Transverse colon (tissue), 4 donors: ENCODE results near the gene ZNF446. TPM values are rescaled to one million over a fixed set of nuclear protein-coding genes. Genes with fewer than 3 reads are reported as not detected.

Experiments used
- DNase-seq: peaks from one replicate; pipeline ENCODE4 v3.0.0-alpha.2; 2019
- H3K27ac ChIP-seq, 4 donors: fragments of 200-600 bp; sonication (generic); 2 replicates each; pipeline ENCODE4 v1.5.1; 2016 to 2018; ENCODE audit warnings: inconsistent platforms in 4 of 4
- H3K27me3 ChIP-seq: fragments of 200-600 bp; sonication (generic); 2 replicates; pipeline ENCODE4 v1.5.1; 2017; ENCODE audit warnings: inconsistent platforms
- H3K36me3 ChIP-seq, 4 donors: fragments of 200-600 bp; sonication (generic); 2 replicates each; pipeline ENCODE4 v1.5.1; 2017 to 2019; ENCODE audit warnings: inconsistent platforms in 4 of 4
- H3K4me1 ChIP-seq, 4 donors: fragments of 200-600 bp; sonication (generic); 2 replicates each; pipeline ENCODE4 v1.5.1; 2017 to 2020; ENCODE audit warnings: inconsistent platforms in 4 of 4
- H3K4me3 ChIP-seq, 4 donors: fragments of 200-600 bp; sonication (generic); 1 replicate in 1 of 4; 2 replicates in 3 of 4; pipeline versions ENCODE4 v1.5.1 to v1.6.1; 2017 to 2019; ENCODE audit warnings: inconsistent platforms in 4 of 4
- H3K9me3 ChIP-seq, 2 donors: fragments of 200-600 bp; sonication (generic); 2 replicates each; pipeline ENCODE4 v1.5.1; 2017 to 2019; ENCODE audit warnings: inconsistent platforms in 2 of 2
- EP300 ChIP-seq: sonication (generic); formaldehyde crosslinking; IDR thresholded peaks from one replicate; pipeline ENCODE4 v1.6.1; 2017; ENCODE audit warnings: antibody characterized with exemption, low read depth
- POLR2A ChIP-seq: fragments of 450-650 bp; IDR thresholded peaks from one replicate; pipeline ENCODE4 v1.6.1; 2016; ENCODE audit warnings: antibody characterized with exemption, mild to moderate bottlenecking, moderate library complexity
- POLR2AphosphoS5 ChIP-seq, 3 donors: sonication (generic); formaldehyde crosslinking; IDR thresholded peaks; one replicate each; pipeline ENCODE4 v1.6.1; 2016; ENCODE audit warnings: antibody characterized with exemption in 3 of 3
- WGBS, 2 donors: methylation state at CpG; one replicate each; pipeline ENCODE4 v1.1.5; 2018; ENCODE audit warnings: low coverage in 1 of 2; 5-methylcytosine and 5-hydroxymethylcytosine counted together
- in situ Hi-C, 4 donors: fragments of 200-750 bp; cut with MboI; loops; one replicate each; pipeline versions ENCODE4 v1.15.0 to v1.15.1; 2017; ENCODE audit warnings: low sequenced_read_pairs in 3 of 4, low pct_ligation_motif_present in 1 of 4, low pct_unique_long_range_greater_than_20kb in 1 of 4
- intact Hi-C: fragments of 100-400 bp; cut with DNase I; formaldehyde crosslinking; loops from one replicate; pipeline ENCODE4 v1.15.1; 2023; ENCODE audit warnings: low total_unique reads
- small RNA-seq, 4 donors: library from RNA; depleted of rRNA; stranded (forward); fragments of <200 nt; gene quantifications; one replicate each; pipeline ENCODE3, GENCODE V24; 2016
- total RNA-seq, 4 donors: library from RNA; depleted of rRNA; stranded (reverse); fragments of >200 nt; gene quantifications; one replicate each; pipeline ENCODE4 v1.1.0, GENCODE V29; 2016
- TF ChIP-seq, protein P1 (sequence below), 5 experiments: fragments of 200-600 bp in 3 of 5; fragments of 450-650 bp in 2 of 5; sonication (generic) in 3 of 5; IDR thresholded peaks; 1 replicate in 2 of 5; 2 replicates in 3 of 5; pipeline ENCODE4 v1.5.1; 2016 to 2017; ENCODE audit warnings: antibody characterized with exemption in 5 of 5, inconsistent platforms in 3 of 5, mild to moderate bottlenecking in 2 of 5, moderate library complexity in 1 of 5

The ZNF446 gene
- total RNA-seq, 4 donors from 2014 or later, result 2.8 to 54.6 (median 18.1) TPM

- in situ Hi-C loops, result no loop called here
Measured at GRCh38 chr19:58529405-58529804, 53.3 kb downstream of the ZNF446 start.

More at GRCh38 chr19:58529405-58529804, 53.3 kb downstream of the ZNF446 start:
- 68 to 73% methylated on average over 3 of the region's 3 CpGs for WGBS, 2 donors
- DNase-seq, result no peak
- no peak overlapping the region for H3K27ac ChIP-seq
- TF ChIP-seq, protein P1, sequence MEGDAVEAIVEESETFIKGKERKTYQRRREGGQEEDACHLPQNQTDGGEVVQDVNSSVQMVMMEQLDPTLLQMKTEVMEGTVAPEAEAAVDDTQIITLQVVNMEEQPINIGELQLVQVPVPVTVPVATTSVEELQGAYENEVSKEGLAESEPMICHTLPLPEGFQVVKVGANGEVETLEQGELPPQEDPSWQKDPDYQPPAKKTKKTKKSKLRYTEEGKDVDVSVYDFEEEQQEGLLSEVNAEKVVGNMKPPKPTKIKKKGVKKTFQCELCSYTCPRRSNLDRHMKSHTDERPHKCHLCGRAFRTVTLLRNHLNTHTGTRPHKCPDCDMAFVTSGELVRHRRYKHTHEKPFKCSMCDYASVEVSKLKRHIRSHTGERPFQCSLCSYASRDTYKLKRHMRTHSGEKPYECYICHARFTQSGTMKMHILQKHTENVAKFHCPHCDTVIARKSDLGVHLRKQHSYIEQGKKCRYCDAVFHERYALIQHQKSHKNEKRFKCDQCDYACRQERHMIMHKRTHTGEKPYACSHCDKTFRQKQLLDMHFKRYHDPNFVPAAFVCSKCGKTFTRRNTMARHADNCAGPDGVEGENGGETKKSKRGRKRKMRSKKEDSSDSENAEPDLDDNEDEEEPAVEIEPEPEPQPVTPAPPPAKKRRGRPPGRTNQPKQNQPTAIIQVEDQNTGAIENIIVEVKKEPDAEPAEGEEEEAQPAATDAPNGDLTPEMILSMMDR (IDR thresholded peaks at IDR 0.05), result no peak
- TF ChIP-seq POLR2A (no peak), POLR2AphosphoS5 (IDR thresholded peaks at IDR 0.05) (no peak), EP300 (no peak)
- H3K27me3 ChIP-seq, result no peaks in the 10 kb centered on the region
- intact Hi-C loops, result no loop called here
- no peaks in the 10 kb centered on the region for H3K9me3 ChIP-seq
- no peaks in the 10 kb centered on the region for H3K4me1 ChIP-seq
- no peaks in the 10 kb centered on the region for H3K36me3 ChIP-seq
- H3K4me3 ChIP-seq, result no peak overlapping the region

Small RNA genes lying within 50 kb of the gene (small RNA-seq; reads per million reads assigned to genes)
- gene RN7SL693P, result 0 reads per million in 4 donors
- gene RNU6-1337P, result 0 reads per million in 4 donors

Other genes with a start within 250 kb of the ZNF446 start
- gene ZNF544, start 247.4 kb upstream of the ZNF446 start, total RNA-seq, result 10 to 100 TPM in 3 of 4 donors, 1 to 10 TPM in 1; 8.6 to 62.3 (median 25.1) TPM
- gene ZNF8, start 197.4 kb upstream of the ZNF446 start, total RNA-seq, result 1 to 10 TPM; 4.6 to 6.6 (median 6.3) TPM
- 10 to 100 TPM; 13.3 to 58.9 (median 36.2) TPM for gene ERVK3-1, start 171.0 kb upstream of the ZNF446 start, total RNA-seq
- 10 to 100 TPM in 1 of 4 donors, 1 to 10 TPM in 3; 3.0 to 11.6 (median 3.3) TPM for gene ZSCAN22, start 149.4 kb upstream of the ZNF446 start, total RNA-seq
- gene A1BG, start 122.9 kb upstream of the ZNF446 start, total RNA-seq, result 10 to 100 TPM in 1 of 4 donors, 1 to 10 TPM in 1, under 1 TPM in 1, not detected in 1; 0.60 to 25.1 (median 3.7) TPM
- 10 to 100 TPM in 1 of 4 donors, 1 to 10 TPM in 3; 1.3 to 19.3 (median 4.2) TPM for gene ZNF497, start 113.6 kb upstream of the ZNF446 start, total RNA-seq
- gene ZNF837, start 95.3 kb upstream of the ZNF446 start, total RNA-seq, result 10 to 100 TPM in 1 of 4 donors, 1 to 10 TPM in 3; 3.7 to 10.7 (median 6.1) TPM
- 1,000 to 10,000 TPM in 1 of 4 donors, 100 to 1,000 TPM in 3; 513 to 1,129 (median 743) TPM for gene RPS5, start 89.1 kb upstream of the ZNF446 start, total RNA-seq
- gene RNF225, start 80.7 kb upstream of the ZNF446 start, total RNA-seq, result not detected
- 1 to 10 TPM; 3.4 to 8.3 (median 7.3) TPM for gene ZNF584, start 67.7 kb upstream of the ZNF446 start, total RNA-seq
- gene ZNF132, start 36.2 kb upstream of the ZNF446 start, total RNA-seq, result 1 to 10 TPM; 3.0 to 5.1 (median 3.5) TPM
- 10 to 100 TPM in 1 of 4 donors, 1 to 10 TPM in 3; 3.0 to 10.6 (median 6.3) TPM for gene ZNF324B, start 24.7 kb upstream of the ZNF446 start, total RNA-seq
- gene ZNF324, start 9.3 kb upstream of the ZNF446 start, total RNA-seq, result 10 to 100 TPM in 3 of 4 donors, 1 to 10 TPM in 1; 9.4 to 27.5 (median 24.5) TPM
- 1 to 10 TPM in 3 of 4 donors, not detected in 1; 3.3 to 5.0 (median 4.4) TPM for gene SLC27A5, start 35.6 kb downstream of the ZNF446 start, total RNA-seq
- 10 to 100 TPM; 12.8 to 24.7 (median 18.1) TPM for gene ZBTB45, start 43.5 kb downstream of the ZNF446 start, total RNA-seq
- gene TRIM28, start 67.7 kb downstream of the ZNF446 start, total RNA-seq, result 100 to 1,000 TPM; 180 to 694 (median 297) TPM
- 100 to 1,000 TPM in 3 of 4 donors, 10 to 100 TPM in 1; 24.7 to 194 (median 141) TPM for gene CHMP2A, start 78.8 kb downstream of the ZNF446 start, total RNA-seq
- gene UBE2M, start 82.3 kb downstream of the ZNF446 start, total RNA-seq, result 10 to 100 TPM; 24.2 to 56.9 (median 26.7) TPM
- 100 to 1,000 TPM in 1 of 4 donors, 10 to 100 TPM in 3; 45.5 to 113 (median 67.1) TPM for gene MZF1, start 97.0 kb downstream of the ZNF446 start, total RNA-seq